ENCODE data around the gene TACSTD2.
"Not testable (repeated sequence)": the region's sequence is repeated elsewhere in the genome, so short reads cannot be mapped to it uniquely, and the experiment has no call there.

Gene TACSTD2

DNA sequence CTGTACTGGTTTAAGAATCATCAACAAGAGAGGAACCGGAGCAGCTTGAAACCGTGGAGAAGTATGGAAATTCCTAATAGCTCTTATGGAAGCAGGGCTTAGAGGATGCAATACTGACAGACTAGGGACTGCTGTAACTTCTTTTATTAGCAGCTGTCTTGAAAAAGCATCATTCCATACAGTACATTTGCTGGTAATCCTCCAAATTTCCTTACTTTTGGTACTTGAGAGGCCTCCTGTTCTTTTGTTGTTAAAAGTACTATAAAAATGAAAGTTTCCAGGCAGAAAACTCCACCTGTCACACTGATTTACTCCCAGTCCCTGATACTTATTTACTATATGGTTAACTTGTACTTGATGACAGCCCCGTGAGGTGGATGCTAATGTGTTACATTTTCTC is 38.2 kb downstream of the TACSTD2 start:
- no peak for DNase-seq
- in situ Hi-C loops (cut with HindIII; ENCODE audit: low pct_ligation_motif_present, low pct_unique_long_range_greater_than_20kb, low sequenced_read_pairs): no loop called here

- in situ Hi-C loops (cut with HindIII; ENCODE audit: low pct_ligation_motif_present, low pct_unique_long_range_greater_than_20kb, low sequenced_read_pairs); DNase-seq: not testable (repeated sequence)
Observed at GRCh38 chr1:58531842-58532241, 45.2 kb downstream of the TACSTD2 start.

DNA sequence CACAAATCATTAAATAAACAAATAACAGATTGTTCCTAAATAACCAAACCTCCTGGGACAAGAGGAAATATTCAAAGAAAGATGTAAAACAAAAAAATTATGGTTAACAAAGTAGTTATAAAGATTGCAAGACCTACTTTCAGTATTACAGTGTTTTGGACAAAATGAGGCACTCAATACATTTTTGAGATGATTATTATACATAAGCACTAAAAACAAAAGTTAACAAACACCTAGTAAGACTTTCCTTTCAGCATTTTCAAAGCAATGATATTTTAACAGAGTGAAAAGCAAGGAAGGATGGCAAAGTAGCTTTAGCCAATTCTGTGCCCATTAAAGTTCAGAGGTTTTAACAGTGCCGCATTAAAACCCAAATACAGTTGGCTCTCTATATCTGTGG is 47.8 kb downstream of the TACSTD2 start:
- in situ Hi-C loops (cut with HindIII; ENCODE audit: low pct_ligation_motif_present, low pct_unique_long_range_greater_than_20kb, low sequenced_read_pairs): no loop called here
- DNase-seq: no peak

DNA sequence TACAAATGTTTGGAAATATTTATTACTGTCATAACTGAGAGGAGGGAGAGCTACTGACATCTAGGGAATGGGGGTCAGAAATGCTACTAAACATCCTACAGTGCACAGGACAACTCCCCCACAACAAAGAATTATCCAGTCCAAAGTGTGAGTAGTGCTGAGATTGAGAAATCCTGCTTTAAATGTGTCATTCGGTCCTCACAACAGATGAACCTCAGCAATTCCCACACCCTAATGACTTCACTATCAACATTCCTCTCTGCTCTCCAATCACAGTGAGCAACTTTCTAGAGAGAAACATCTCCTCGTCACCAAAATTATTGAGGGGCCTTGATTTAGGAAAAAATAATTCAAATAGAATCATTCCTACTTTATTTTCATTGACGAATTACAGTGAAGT is 48.5 kb downstream of the TACSTD2 start:
- DNase-seq: no peak
- in situ Hi-C loops (cut with HindIII; ENCODE audit: low pct_ligation_motif_present, low pct_unique_long_range_greater_than_20kb, low sequenced_read_pairs): no loop called here
